Measurements from ENCODE around the gene SSTR1.

Gene SSTR1

GRCh38 chr14:38243696-38244240 is 36.1 kb downstream of the SSTR1 start:
- DNase-seq = no peak

GRCh38 chr14:38248321-38249028 is 40.8 kb downstream of the SSTR1 start:
- DNase-seq = no peak

- DNase-seq = no peak
These were observed 42.6 kb downstream of the SSTR1 start for GRCh38 chr14:38250331-38250730.

GRCh38 chr14:38252066-38252710 is 44.5 kb downstream of the SSTR1 start:
- DNase-seq = peak; percentile 26

GRCh38 chr14:38253676-38254075 is 46.0 kb downstream of the SSTR1 start:
- peak; percentile 9 for DNase-seq

- no peak for DNase-seq
These were observed 47.1 kb downstream of the SSTR1 start for GRCh38 chr14:38254571-38255407.

- no peak for DNase-seq
These were observed 47.6 kb downstream of the SSTR1 start for GRCh38 chr14:38255408-38255672.

- no peak for DNase-seq
These were observed 48.2 kb downstream of the SSTR1 start, which contains the start of gene CLEC14A for GRCh38 chr14:38255673-38256532. Gene CLEC14A (minus strand): TSS chr14:38256093. CDS start chr14:38256022, 71 bp downstream.

GRCh38 chr14:38256533-38256840 is 48.8 kb downstream of the SSTR1 start:
- DNase-seq = no peak

- no peak for DNase-seq
These were observed 49.8 kb downstream of the SSTR1 start for GRCh38 chr14:38257507-38257906.

GRCh38 chr14:38261620-38262019 is 53.9 kb downstream of the SSTR1 start:
- no peak for DNase-seq

Data from NCI-H2227 treated with DMSO at 0.1 percent for 48 hours (cell line).